Measurements from ENCODE around the gene KDM3B.

The KDM3B gene

DNA sequence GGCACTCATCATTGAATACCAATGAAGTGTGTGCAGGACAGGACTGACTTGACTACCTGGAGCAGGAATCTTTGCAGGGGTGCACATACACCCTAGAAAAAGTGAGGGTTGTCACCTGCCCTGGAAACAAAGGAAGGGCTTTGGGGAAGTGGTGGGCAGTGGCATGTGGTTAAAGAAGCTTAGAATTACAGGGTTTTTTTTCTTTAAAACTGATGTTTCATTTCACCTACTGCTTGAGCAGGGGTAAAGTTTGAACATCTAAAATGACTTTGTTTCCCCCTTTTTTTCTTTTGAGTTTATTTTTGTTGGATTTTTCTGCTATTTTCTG, 2.0 kb upstream of the KDM3B start:
- TF ChIP-seq CSDC2 (CRISPR knock-in tag; IDR thresholded peaks at IDR 0.05), result no peak
- no peak for TF ChIP-seq BACH2 (CRISPR knock-in tag; IDR thresholded peaks at IDR 0.05; ENCODE audit: borderline replicate concordance)
- TF ChIP-seq, protein P1, sequence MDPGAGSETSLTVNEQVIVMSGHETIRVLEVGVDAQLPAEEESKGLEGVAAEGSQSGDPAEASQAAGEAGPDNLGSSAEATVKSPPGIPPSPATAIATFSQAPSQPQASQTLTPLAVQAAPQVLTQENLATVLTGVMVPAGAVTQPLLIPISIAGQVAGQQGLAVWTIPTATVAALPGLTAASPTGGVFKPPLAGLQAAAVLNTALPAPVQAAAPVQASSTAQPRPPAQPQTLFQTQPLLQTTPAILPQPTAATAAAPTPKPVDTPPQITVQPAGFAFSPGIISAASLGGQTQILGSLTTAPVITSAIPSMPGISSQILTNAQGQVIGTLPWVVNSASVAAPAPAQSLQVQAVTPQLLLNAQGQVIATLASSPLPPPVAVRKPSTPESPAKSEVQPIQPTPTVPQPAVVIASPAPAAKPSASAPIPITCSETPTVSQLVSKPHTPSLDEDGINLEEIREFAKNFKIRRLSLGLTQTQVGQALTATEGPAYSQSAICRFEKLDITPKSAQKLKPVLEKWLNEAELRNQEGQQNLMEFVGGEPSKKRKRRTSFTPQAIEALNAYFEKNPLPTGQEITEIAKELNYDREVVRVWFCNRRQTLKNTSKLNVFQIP (CRISPR knock-in tag; IDR thresholded peaks at IDR 0.05; ENCODE audit: borderline replicate concordance, low read depth), result no peak
- TF ChIP-seq ZFP3 (CRISPR knock-in tag; IDR thresholded peaks at IDR 0.05), result no peak
- TF ChIP-seq ZNF8 (CRISPR knock-in tag; IDR thresholded peaks at IDR 0.05), result no peak
- TF ChIP-seq ESRRG (CRISPR knock-in tag; IDR thresholded peaks at IDR 0.05), result no peak
- no peak for TF ChIP-seq PPARA (CRISPR knock-in tag; IDR thresholded peaks at IDR 0.05; ENCODE audit: borderline replicate concordance)
- TF ChIP-seq ZC3H10 (CRISPR knock-in tag; IDR thresholded peaks at IDR 0.05), result no peak
- no peak for TF ChIP-seq ISL1 (CRISPR knock-in tag; IDR thresholded peaks at IDR 0.05)
- TF ChIP-seq TOX (CRISPR knock-in tag; IDR thresholded peaks at IDR 0.05; ENCODE audit: borderline replicate concordance), result no peak
- TF ChIP-seq, protein P2, sequence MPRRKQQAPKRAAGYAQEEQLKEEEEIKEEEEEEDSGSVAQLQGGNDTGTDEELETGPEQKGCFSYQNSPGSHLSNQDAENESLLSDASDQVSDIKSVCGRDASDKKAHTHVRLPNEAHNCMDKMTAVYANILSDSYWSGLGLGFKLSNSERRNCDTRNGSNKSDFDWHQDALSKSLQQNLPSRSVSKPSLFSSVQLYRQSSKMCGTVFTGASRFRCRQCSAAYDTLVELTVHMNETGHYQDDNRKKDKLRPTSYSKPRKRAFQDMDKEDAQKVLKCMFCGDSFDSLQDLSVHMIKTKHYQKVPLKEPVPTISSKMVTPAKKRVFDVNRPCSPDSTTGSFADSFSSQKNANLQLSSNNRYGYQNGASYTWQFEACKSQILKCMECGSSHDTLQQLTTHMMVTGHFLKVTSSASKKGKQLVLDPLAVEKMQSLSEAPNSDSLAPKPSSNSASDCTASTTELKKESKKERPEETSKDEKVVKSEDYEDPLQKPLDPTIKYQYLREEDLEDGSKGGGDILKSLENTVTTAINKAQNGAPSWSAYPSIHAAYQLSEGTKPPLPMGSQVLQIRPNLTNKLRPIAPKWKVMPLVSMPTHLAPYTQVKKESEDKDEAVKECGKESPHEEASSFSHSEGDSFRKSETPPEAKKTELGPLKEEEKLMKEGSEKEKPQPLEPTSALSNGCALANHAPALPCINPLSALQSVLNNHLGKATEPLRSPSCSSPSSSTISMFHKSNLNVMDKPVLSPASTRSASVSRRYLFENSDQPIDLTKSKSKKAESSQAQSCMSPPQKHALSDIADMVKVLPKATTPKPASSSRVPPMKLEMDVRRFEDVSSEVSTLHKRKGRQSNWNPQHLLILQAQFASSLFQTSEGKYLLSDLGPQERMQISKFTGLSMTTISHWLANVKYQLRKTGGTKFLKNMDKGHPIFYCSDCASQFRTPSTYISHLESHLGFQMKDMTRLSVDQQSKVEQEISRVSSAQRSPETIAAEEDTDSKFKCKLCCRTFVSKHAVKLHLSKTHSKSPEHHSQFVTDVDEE (CRISPR knock-in tag; IDR thresholded peaks at IDR 0.05), result no peak
- no peak for TF ChIP-seq PATZ1 (CRISPR knock-in tag; IDR thresholded peaks at IDR 0.05; ENCODE audit: borderline replicate concordance)
- TF ChIP-seq TCF4 (CRISPR knock-in tag; IDR thresholded peaks at IDR 0.05; ENCODE audit: borderline replicate concordance), result no peak
- no peak for TF ChIP-seq CREB5 (CRISPR knock-in tag; IDR thresholded peaks at IDR 0.05; ENCODE audit: low read depth)
- TF ChIP-seq OSR1 (CRISPR knock-in tag; IDR thresholded peaks at IDR 0.05), result no peak
- no peak for TF ChIP-seq ZNF565 (CRISPR knock-in tag; conservative IDR thresholded peaks at IDR 0.05; ENCODE audit: low read depth)
- TF ChIP-seq CSRNP3 (CRISPR knock-in tag; IDR thresholded peaks at IDR 0.05), result no peak
- no peak for TF ChIP-seq SNAI2 (CRISPR knock-in tag; IDR thresholded peaks at IDR 0.05)
- TF ChIP-seq ZNF70 (CRISPR knock-in tag; IDR thresholded peaks at IDR 0.05), result no peak
- no peak for ATAC-seq

DNA sequence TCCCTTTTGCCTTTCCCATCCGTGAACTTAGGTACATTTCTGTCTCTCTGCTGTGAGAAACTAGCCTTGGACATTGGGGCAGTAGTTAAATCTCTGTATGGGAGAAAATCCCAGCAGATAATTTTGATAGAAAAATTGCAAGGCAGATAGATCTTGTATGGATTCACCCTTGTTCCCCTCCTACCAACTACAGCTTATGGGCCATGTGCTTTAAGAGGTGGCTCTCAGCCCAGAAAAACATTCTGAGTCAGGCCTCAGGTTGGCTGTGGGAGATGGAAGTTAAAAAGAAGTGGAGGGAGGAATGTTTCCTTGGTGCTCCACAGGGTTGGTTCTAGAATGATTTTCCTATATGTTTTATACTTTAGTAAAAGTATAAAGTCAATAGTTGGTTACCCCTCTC, 1.4 kb upstream of the KDM3B start:
- ATAC-seq, result no peak
- TF ChIP-seq PATZ1 (CRISPR knock-in tag; IDR thresholded peaks at IDR 0.05; ENCODE audit: borderline replicate concordance), result no peak
- no peak for TF ChIP-seq ZNF70 (CRISPR knock-in tag; IDR thresholded peaks at IDR 0.05)
- no peak for TF ChIP-seq ZFP30 (CRISPR knock-in tag; IDR thresholded peaks at IDR 0.05)
- no peak for TF ChIP-seq ZNF8 (CRISPR knock-in tag; IDR thresholded peaks at IDR 0.05)
- no peak for TF ChIP-seq SNAI2 (CRISPR knock-in tag; IDR thresholded peaks at IDR 0.05)
- no peak for TF ChIP-seq RARB (CRISPR knock-in tag; IDR thresholded peaks at IDR 0.05)
- TF ChIP-seq ZC3H10 (CRISPR knock-in tag; IDR thresholded peaks at IDR 0.05), result no peak
- no peak for TF ChIP-seq ESRRG (CRISPR knock-in tag; IDR thresholded peaks at IDR 0.05)
- no peak for TF ChIP-seq CSRNP3 (CRISPR knock-in tag; IDR thresholded peaks at IDR 0.05)
- no peak for TF ChIP-seq TCF4 (CRISPR knock-in tag; IDR thresholded peaks at IDR 0.05; ENCODE audit: borderline replicate concordance)
- no peak for TF ChIP-seq TOX (CRISPR knock-in tag; IDR thresholded peaks at IDR 0.05; ENCODE audit: borderline replicate concordance)
- no peak for TF ChIP-seq OSR1 (CRISPR knock-in tag; IDR thresholded peaks at IDR 0.05)
- TF ChIP-seq ISL1 (CRISPR knock-in tag; IDR thresholded peaks at IDR 0.05), result no peak
- no peak for TF ChIP-seq CSDC2 (CRISPR knock-in tag; IDR thresholded peaks at IDR 0.05)
- TF ChIP-seq CREB5 (CRISPR knock-in tag; IDR thresholded peaks at IDR 0.05; ENCODE audit: low read depth), result no peak

Measured in SK-N-SH treated with all-trans-retinoic acid at 6 μM for 48 hours (cell line).